GM19397 (cell line): Measurements from ENCODE around the gene ARHGEF40.

Experiments used
- ATAC-seq: cut with Tn5 transposase; IDR thresholded peaks from one replicate; pipeline ENCODE4 v1.9.1; 2021; ENCODE audit warnings: mild to moderate bottlenecking, moderate library complexity; ENCODE audit not compliant: unreplicated experiment

ARHGEF40 gene

GRCh38 chr14:21070083-21070609 is at the start of gene ARHGEF40:
Gene ARHGEF40 (plus strand): TSS chr14:21070304. CDS start chr14:21070397, 93 bp downstream.
- no peak for ATAC-seq

DNA sequence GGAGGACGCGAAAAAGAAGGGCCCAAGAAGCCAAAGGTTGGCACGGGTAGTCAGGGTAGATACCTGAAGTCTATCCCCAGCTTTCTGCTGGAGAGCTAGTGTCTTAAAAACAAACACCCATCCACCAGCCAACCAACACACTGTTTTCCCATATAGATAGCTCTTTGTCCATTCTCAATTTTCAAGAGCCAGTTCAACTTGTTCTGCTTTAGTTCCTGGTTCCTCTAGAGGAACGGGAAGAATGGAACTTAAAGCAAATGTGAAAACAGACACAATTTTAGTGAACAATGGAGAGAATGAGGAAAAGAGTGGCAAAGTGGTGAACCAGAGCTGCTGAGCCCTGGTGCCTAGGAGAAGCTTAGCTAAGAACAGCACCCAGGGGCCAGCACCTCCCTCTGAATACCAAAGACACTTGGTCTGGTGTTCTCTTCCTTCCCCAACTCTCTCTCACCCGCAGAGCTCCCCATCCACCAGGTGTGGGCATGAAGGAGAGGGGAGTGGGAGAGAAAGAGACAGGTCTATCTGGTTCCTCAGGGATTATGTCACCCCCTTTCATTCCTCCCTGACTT is 49.0 kb upstream of the ARHGEF40 start:
- no peak for ATAC-seq

GRCh38 chr14:21022686-21023085 is 47.4 kb upstream of the ARHGEF40 start:
- no peak for ATAC-seq

- ATAC-seq, result no peak
Measured at GRCh38 chr14:21023174-21023573, 46.9 kb upstream of the ARHGEF40 start.

DNA sequence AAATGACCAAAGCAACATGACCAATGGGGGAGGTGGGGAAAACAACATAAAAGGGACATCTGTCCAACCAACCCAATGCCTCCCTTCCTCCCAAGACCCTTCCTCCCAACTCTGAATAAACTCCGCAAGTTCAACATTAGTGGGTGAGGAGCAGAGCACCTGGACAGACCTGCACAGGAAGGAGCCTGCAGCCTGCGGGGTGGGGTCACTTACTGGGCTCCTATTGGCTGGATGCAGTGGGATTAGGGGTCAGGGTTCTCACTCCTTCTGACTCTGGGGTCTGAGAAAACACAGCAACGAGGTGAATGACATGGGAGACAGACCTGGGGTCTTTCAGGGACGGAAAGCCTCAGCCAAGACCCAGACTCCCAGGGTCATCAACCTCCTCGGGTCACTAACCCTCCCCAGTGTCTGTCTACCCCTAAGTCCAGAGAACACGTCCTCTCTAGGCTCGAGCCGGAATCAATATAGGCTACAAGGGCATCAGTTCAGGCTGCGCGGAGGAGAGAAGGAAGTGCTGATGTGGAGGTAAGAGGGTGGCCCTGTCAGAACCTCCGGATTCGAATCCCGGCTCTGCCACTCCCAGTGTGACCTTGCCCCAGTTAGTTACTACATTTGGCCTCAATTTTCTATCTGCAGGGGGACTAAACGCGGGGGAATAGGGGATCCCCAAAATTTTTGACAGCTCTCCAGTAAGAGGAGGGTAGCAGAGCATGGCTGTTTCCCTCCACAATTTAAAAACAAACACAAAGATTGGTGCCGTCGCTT is 46.1 kb upstream of the ARHGEF40 start:
- ATAC-seq, result no peak

GRCh38 chr14:21024585-21025370 is 45.3 kb upstream of the ARHGEF40 start, which contains the start of gene NDRG2:
Gene NDRG2 (minus strand): TSS chr14:21025061. CDS start chr14:21023315, 1,746 bp downstream.
- no peak for ATAC-seq

- ATAC-seq, result no peak
Measured at GRCh38 chr14:21025371-21026273, 44.5 kb upstream of the ARHGEF40 start.

GRCh38 chr14:21026274-21026987 is 43.7 kb upstream of the ARHGEF40 start:
- no peak for ATAC-seq

DNA sequence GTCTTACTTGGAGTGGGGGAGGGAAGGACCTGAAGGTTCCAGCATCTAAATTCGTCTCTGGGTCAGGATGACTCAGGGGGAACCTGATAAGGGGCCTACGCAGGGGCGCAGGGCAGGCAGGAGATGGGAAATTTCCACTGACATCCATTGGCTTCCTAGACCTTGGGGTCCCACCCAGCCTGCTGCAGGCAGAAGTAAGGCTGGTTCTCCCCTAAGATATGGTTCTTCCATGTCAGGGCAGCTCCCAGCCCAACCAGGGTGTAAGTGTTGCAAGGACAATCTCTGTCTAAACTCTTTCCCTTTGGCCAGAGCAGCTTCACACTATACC is 43.2 kb upstream of the ARHGEF40 start:
- no peak for ATAC-seq

- no peak for ATAC-seq
Measured at GRCh38 chr14:21029917-21030316, 40.2 kb upstream of the ARHGEF40 start, which contains the start of gene TPPP2. Gene TPPP2 (plus strand): TSS chr14:21030217. CDS start chr14:21030582, 365 bp downstream.

DNA sequence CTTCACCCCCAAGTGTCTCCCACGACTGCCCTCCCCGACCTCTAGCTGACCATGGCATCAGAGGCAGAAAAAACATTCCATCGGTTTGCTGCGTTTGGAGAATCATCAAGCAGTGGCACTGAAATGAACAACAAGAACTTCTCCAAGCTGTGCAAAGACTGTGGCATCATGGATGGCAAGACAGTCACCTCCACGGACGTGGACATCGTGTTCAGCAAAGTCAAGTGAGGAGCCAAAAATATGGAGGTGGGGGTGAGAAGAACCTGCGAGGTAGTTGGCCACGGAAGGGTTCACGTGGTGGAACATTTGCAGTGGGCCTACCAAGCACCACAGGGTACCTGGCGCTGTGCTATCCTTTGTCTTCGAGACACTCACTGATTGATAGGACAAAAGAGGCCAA is 39.6 kb upstream of the ARHGEF40 start:
- no peak for ATAC-seq

DNA sequence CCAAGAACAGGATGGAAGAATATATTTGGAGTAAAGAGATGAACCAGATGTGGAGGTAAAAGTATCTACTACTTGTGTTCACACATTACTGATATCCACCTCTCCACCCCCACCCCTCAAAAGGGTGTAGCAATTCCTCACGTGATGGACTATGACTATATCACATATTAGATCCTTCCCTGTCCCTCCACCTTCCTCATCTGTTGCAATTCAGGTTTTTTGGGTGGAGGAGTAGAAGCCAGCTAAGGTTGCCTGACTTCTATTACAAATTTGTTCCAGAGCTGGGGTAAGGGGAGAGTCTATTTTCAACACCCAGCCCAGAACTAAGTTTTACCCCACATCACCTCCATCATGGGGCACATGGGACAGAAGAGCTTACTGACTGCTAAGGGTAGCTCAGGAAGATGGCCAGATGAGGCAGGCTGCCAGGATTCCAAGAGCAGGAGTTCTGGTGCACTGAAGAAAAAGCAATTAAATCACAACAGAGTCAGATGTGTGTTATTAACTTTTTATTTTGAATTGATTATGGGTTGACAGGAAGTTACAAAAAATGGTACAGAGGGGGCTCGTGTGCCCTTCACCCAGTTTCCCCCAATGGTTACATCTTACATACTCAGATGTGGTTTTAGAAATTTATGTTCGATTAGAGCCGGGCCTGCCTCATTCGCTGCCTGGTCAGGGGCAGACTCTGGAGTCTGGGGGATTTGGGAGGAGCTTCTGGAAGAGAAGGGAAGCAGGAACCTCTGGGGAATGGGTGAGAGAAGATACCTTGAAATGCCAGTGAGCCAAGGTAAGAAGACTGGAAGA is 37.6 kb upstream of the ARHGEF40 start:
- ATAC-seq, result no peak

DNA sequence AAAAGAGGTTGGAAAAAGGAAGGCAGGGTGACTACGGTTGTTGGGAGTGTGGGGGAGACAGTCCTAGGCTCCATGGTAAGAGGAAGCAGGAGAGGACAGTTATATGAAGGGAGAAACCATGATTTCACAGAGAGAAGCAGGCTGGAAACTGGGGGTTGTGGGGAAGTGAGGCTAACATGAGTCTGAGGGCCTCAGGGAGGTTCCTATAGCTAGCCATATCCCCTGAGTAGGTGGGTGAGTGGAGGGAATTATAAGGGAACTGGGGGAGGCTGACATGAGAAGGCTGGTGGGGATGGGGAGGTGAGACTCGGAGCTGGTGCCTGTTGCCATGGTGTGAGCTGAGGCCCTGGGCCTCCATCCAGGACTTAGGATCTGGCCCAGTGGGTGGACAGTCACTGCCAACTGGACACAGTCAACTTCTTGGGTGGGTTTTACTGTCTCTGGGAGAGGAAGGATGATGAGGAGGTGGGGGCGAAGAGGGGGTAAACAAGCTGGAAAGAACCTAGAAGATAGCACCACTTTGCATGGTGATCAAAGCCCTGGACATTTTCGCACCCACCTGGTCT is 36.9 kb upstream of the ARHGEF40 start:
- ATAC-seq, result no peak

- ATAC-seq, result no peak
Measured at GRCh38 chr14:21034707-21035106, 35.4 kb upstream of the ARHGEF40 start, which contains the start of gene RNASE13. Gene RNASE13 (minus strand): TSS chr14:21034807. CDS start chr14:21034288, 519 bp downstream.

DNA sequence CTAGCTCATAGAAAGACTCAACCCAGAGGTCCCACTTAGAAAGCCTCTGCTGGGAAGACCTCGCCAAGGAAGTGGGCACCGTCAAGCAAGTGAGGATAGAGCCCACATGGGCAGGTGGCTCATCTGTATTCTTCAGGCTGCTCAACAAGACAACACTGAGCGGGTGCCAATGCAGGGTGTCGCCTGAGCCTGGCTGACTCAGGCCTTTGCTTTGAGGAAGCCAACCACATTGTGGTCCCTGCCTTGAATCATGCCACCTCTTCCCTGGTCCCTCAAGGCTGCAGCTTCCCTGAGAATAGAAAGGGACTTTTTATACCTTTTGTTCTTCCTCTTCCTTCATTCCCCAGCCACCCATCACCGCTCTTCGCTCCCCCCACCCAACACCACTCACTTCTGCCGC is 33.4 kb upstream of the ARHGEF40 start:
- ATAC-seq, result no peak

DNA sequence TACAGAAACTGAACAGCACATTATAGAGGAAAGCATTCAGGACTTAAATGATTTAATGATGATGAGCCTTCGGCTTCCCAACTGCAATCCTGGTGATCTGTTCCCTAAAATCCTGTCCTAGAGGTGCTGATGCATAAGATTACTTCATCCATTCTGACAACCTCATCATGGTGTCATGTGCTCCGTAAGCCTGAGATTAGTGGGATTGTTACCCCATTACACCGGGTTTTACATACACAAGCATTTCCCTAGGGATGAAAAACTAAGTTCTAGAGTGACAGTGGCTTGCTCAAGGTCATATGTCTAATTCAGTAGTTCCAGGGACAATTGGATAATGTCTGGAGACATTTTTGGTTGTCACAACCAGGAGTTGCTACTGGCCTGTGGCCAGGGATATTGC is 32.9 kb upstream of the ARHGEF40 start:
- no peak for ATAC-seq

- no peak for ATAC-seq
Measured at GRCh38 chr14:21038441-21039422, 31.4 kb upstream of the ARHGEF40 start.
